ENCODE measurements around the gene HTT. TPM values are rescaled to one million over a fixed set of nuclear protein-coding genes. Genes with fewer than 3 reads are reported as not detected.
"Not testable (repeated sequence)": the region's sequence is repeated elsewhere in the genome, so short reads cannot be mapped to it uniquely, and the experiment has no call there.

The HTT gene
- total RNA-seq, 4 donors from 2014 or later = 50.1 to 192 (median 81.0) TPM

GRCh38 chr4:3145234-3145924, 70.9 kb downstream of the HTT start:
- TF ChIP-seq POLR2AphosphoS5 (IDR thresholded peaks at IDR 0.05) = no peak
- no peak for TF ChIP-seq CTCF (IDR thresholded peaks at IDR 0.05)
- TF ChIP-seq POLR2A (IDR thresholded peaks at IDR 0.05) = no peak
- TF ChIP-seq EP300 (IDR thresholded peaks at IDR 0.05) = no peak
- Histone ChIP-seq H3K27me3 (no peaks in the 10 kb centered on the region), H3K4me3 (no peak overlapping the region), H3K27ac (no peak overlapping the region), H3K4me1 (no peaks in the 10 kb centered on the region), H3K9me3 (no peaks in the 10 kb centered on the region), H3K36me3 (peaks cover 88% of the 10 kb centered on the region)
- 73% methylated on average over 2 of the region's 2 CpGs for WGBS
- DNase-seq (ENCODE audit: low spot score in 2 of 2) = no peak

- TF ChIP-seq POLR2AphosphoS5 (IDR thresholded peaks at IDR 0.05) = no peak
- TF ChIP-seq POLR2A (IDR thresholded peaks at IDR 0.05) = no peak
- no peak for TF ChIP-seq EP300 (IDR thresholded peaks at IDR 0.05)
- TF ChIP-seq CTCF (IDR thresholded peaks at IDR 0.05) = no peak
- Histone ChIP-seq H3K9me3 (no peaks in the 10 kb centered on the region), H3K27me3 (no peaks in the 10 kb centered on the region), H3K27ac (no peak overlapping the region), H3K36me3 (peaks cover 91% of the 10 kb centered on the region), H3K4me1 (no peaks in the 10 kb centered on the region), H3K4me3 (no peak overlapping the region)
- DNase-seq (ENCODE audit: low spot score in 2 of 2) = no peak
Measured at GRCh38 chr4:3148926-3149325, 74.4 kb downstream of the HTT start.

- not testable (repeated sequence) for H3K27ac ChIP-seq; DNase-seq (ENCODE audit: low spot score in 2 of 2); H3K4me1 ChIP-seq; H3K27me3 ChIP-seq; H3K4me3 ChIP-seq; H3K9me3 ChIP-seq
- H3K36me3 ChIP-seq = peaks cover 95% of the 10 kb centered on the region
- 88% methylated on average over 1 of the region's 1 CpG for WGBS
Measured at GRCh38 chr4:3151238-3151637, 76.8 kb downstream of the HTT start.

- Histone ChIP-seq H3K27ac (no peak overlapping the region), H3K27me3 (no peaks in the 10 kb centered on the region), H3K9me3 (no peaks in the 10 kb centered on the region), H3K4me3 (no peak overlapping the region), H3K36me3 (peaks cover 91% of the 10 kb centered on the region), H3K4me1 (no peaks in the 10 kb centered on the region)
- TF ChIP-seq EP300 (IDR thresholded peaks at IDR 0.05) = no peak
- no peak for TF ChIP-seq POLR2A (IDR thresholded peaks at IDR 0.05)
- no peak for TF ChIP-seq POLR2AphosphoS5 (IDR thresholded peaks at IDR 0.05)
- no peak for TF ChIP-seq CTCF (IDR thresholded peaks at IDR 0.05)
- no peak for DNase-seq (ENCODE audit: low spot score in 2 of 2)
- 99% methylated on average over 4 of the region's 4 CpGs for WGBS
Measured at GRCh38 chr4:3157366-3157765, 82.9 kb downstream of the HTT start.

- no peak for TF ChIP-seq CTCF (IDR thresholded peaks at IDR 0.05)
- TF ChIP-seq EP300 (IDR thresholded peaks at IDR 0.05) = no peak
- TF ChIP-seq POLR2A (IDR thresholded peaks at IDR 0.05) = no peak
- TF ChIP-seq POLR2AphosphoS5 (IDR thresholded peaks at IDR 0.05) = no peak
- H3K27ac ChIP-seq = no peak overlapping the region
- peaks cover 85% of the 10 kb centered on the region for H3K36me3 ChIP-seq
Measured at GRCh38 chr4:3158841-3159240, 84.4 kb downstream of the HTT start.

GRCh38 chr4:3160438-3160837, 86.0 kb downstream of the HTT start:
- no peak overlapping the region for H3K4me3 ChIP-seq
- no peaks in the 10 kb centered on the region for H3K4me1 ChIP-seq
- TF ChIP-seq POLR2AphosphoS5 (IDR thresholded peaks at IDR 0.05) (no peak), EP300 (IDR thresholded peaks at IDR 0.05) (no peak), CTCF (IDR thresholded peaks at IDR 0.05) (no peak), POLR2A (IDR thresholded peaks at IDR 0.05) (no peak)
- 89% methylated on average over 7 of the region's 7 CpGs for WGBS
- no peak overlapping the region for H3K27ac ChIP-seq
- no peaks in the 10 kb centered on the region for H3K27me3 ChIP-seq
- no peak for DNase-seq (ENCODE audit: low spot score in 2 of 2)
- peaks cover 74% of the 10 kb centered on the region for H3K36me3 ChIP-seq
- no peaks in the 10 kb centered on the region for H3K9me3 ChIP-seq

More at GRCh38 chr4:3158841-3159240, 84.4 kb downstream of the HTT start:
- H3K9me3 ChIP-seq = no peaks in the 10 kb centered on the region
- no peaks in the 10 kb centered on the region for H3K4me1 ChIP-seq
- no peak overlapping the region for H3K4me3 ChIP-seq
- no peak for DNase-seq (ENCODE audit: low spot score in 2 of 2)
- WGBS = 86% methylated on average over 7 of the region's 7 CpGs
- H3K27me3 ChIP-seq = no peaks in the 10 kb centered on the region

- not testable (repeated sequence) for H3K27me3 ChIP-seq; H3K27ac ChIP-seq; H3K4me3 ChIP-seq; DNase-seq (ENCODE audit: low spot score in 2 of 2); H3K4me1 ChIP-seq; H3K9me3 ChIP-seq
- 93% methylated on average over 4 of the region's 4 CpGs for WGBS
- peaks cover 72% of the 10 kb centered on the region for H3K36me3 ChIP-seq
Measured at GRCh38 chr4:3161044-3161443, 86.6 kb downstream of the HTT start.

- not testable (repeated sequence) for H3K4me1 ChIP-seq; DNase-seq (ENCODE audit: low spot score in 2 of 2); H3K27me3 ChIP-seq; H3K27ac ChIP-seq; H3K4me3 ChIP-seq; H3K9me3 ChIP-seq
- peaks cover 36% of the 10 kb centered on the region for H3K36me3 ChIP-seq
- WGBS = 82% methylated on average over 5 of the region's 6 CpGs
Measured at GRCh38 chr4:3166434-3166833, 92.0 kb downstream of the HTT start.

All from suprapubic skin (tissue), 4 donors.